H54 (cell line): Measurements from ENCODE around the gene PHETA1.

Experiments
- DNase-seq: peaks from one replicate; pipeline ENCODE4 v3.0.0; 2011; ENCODE audit warnings: low spot score, mixed read lengths; ENCODE audit not compliant: insufficient read length
- FAIRE-seq: peaks from 3 replicates; lab custom pipeline; 2011; peaks lifted over from hg19 to GRCh38; lab: Jason Lieb, UNC
- POLR2A ChIP-seq: IDR thresholded peaks from 2 replicates; pipeline ENCODE4 v1.6.1; 2011; ENCODE audit warnings: low read depth, mild to moderate bottlenecking, low read length

The PHETA1 gene

GRCh38 chr12:111355201-111355925 is 13.5 kb downstream of the PHETA1 start:
- DNase-seq (no peak), FAIRE-seq (no peak)
- TF ChIP-seq POLR2A, result no peak

GRCh38 chr12:111354511-111354910 is 14.4 kb downstream of the PHETA1 start:
- no peak for TF ChIP-seq POLR2A

GRCh38 chr12:111353603-111354295 is 15.1 kb downstream of the PHETA1 start:
- DNase-seq, result no peak
- FAIRE-seq, result no peak
- TF ChIP-seq POLR2A, result no peak

More at GRCh38 chr12:111354511-111354910, 14.4 kb downstream of the PHETA1 start:
- no peak for DNase-seq
- no peak for FAIRE-seq

- no peak for TF ChIP-seq POLR2A
- FAIRE-seq (no peak), DNase-seq (no peak)
These were observed 15.9 kb downstream of the PHETA1 start for GRCh38 chr12:111353026-111353425.

- no peak for FAIRE-seq
- no peak for DNase-seq
- no peak for TF ChIP-seq POLR2A
These were observed 16.4 kb downstream of the PHETA1 start for GRCh38 chr12:111352296-111352993.

- FAIRE-seq, result no peak
- TF ChIP-seq POLR2A, result no peak
- DNase-seq, result no peak
These were observed 17.9 kb downstream of the PHETA1 start for GRCh38 chr12:111351026-111351425.

GRCh38 chr12:111349748-111350520 is 19.0 kb downstream of the PHETA1 start:
- no peak for TF ChIP-seq POLR2A
- no peak for FAIRE-seq
- no peak for DNase-seq

- no peak for TF ChIP-seq POLR2A
- no peak for DNase-seq
- no peak for FAIRE-seq
These were observed 19.7 kb downstream of the PHETA1 start for GRCh38 chr12:111349101-111349747.

GRCh38 chr12:111347891-111348644 is 20.8 kb downstream of the PHETA1 start:
- no peak for DNase-seq
- FAIRE-seq, result no peak
- TF ChIP-seq POLR2A, result no peak

GRCh38 chr12:111344254-111344875 is 24.5 kb downstream of the PHETA1 start:
- no peak for DNase-seq
- no peak for TF ChIP-seq POLR2A
- no peak for FAIRE-seq

GRCh38 chr12:111343181-111343580 is 25.7 kb downstream of the PHETA1 start:
- no peak for TF ChIP-seq POLR2A
- FAIRE-seq (no peak), DNase-seq (no peak)

- FAIRE-seq, result no peak
- TF ChIP-seq POLR2A, result no peak
- DNase-seq, result no peak
These were observed 26.5 kb downstream of the PHETA1 start for GRCh38 chr12:111342376-111342775.
